T1000 (cell line): ENCODE data around the gene NLN.

Experiments
- DNase-seq: peaks from one replicate; lab custom pipeline; 2025; ENCODE audit warnings: mixed read lengths; lab: John Stamatoyannopoulos, UW

Gene NLN

GRCh38 chr5:65873181-65873750 lies 151.3 kb downstream of the NLN start:
- no peak for DNase-seq

- no peak for DNase-seq
Observed at GRCh38 chr5:65874241-65874640, 152.2 kb downstream of the NLN start.

- DNase-seq, result no peak
Observed at GRCh38 chr5:65876496-65876895, 154.5 kb downstream of the NLN start.

- DNase-seq, result no peak
Observed at GRCh38 chr5:65876970-65877369, 155.0 kb downstream of the NLN start.
